Left cardiac atrium (tissue), 4 donors: ENCODE data around the gene TIRAP. TPM values are rescaled to one million over a fixed set of nuclear protein-coding genes. Genes with fewer than 3 reads are reported as not detected.
A peak's percentile ranks its signal among the peaks of the same experiment; 100 is the strongest.
"Not testable (repeated sequence)": the region's sequence is repeated elsewhere in the genome, so short reads cannot be mapped to it uniquely, and the experiment has no call there.

Experiments used
- ATAC-seq, 2 donors: fragments of 200-7000 bp; cut with Tn5 transposase; one replicate each; pipeline ENCODE4 v1.9.1; 2020; ENCODE audit warnings: mild to moderate bottlenecking in 2 of 2, moderate library complexity in 2 of 2
- DNase-seq: peaks from one replicate; pipeline ENCODE4 v3.0.0-alpha.2; 2020
- intact Hi-C, 2 donors: fragments of 100-400 bp; cut with DNase I; formaldehyde crosslinking; loops; one replicate each; pipeline versions ENCODE4 v1.14.1 to v1.15.1; 2022 to 2023
- long read RNA-seq: library from polyadenylated mRNA; unstranded; transcript quantifications from one replicate; pipeline ENCODE4 v2.0.0, GENCODE V29; 2021
- total RNA-seq, 2 donors: library from RNA; stranded (reverse); fragmentation: NEBNext Ultra II Directional; extraction: Animal tissue kit (Norgen Biotek cat#: 25700); gene quantifications; one replicate each; pipeline ENCODE4 v1.2.1, GENCODE V29; 2021
- donor health status: DM: no; HTN: yes; CAD: no.
- donor health status: DM: no; HTN: yes; CAD: no; lungs with severe emphysema.
- donor health status: DM: yes; HTN: yes; CAD: no.
- donor health status: Dilated cardiomyopathy.

TIRAP gene, protein sequence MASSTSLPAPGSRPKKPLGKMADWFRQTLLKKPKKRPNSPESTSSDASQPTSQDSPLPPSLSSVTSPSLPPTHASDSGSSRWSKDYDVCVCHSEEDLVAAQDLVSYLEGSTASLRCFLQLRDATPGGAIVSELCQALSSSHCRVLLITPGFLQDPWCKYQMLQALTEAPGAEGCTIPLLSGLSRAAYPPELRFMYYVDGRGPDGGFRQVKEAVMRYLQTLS
- total RNA-seq: 1 to 10 TPM; 7.6 to 8.7 TPM
- long read RNA-seq, partial matches to known transcripts: 1 of 4 reads
- long read RNA-seq, other reads (novel, unspliced or antisense): 0 of 4 reads

DNA sequence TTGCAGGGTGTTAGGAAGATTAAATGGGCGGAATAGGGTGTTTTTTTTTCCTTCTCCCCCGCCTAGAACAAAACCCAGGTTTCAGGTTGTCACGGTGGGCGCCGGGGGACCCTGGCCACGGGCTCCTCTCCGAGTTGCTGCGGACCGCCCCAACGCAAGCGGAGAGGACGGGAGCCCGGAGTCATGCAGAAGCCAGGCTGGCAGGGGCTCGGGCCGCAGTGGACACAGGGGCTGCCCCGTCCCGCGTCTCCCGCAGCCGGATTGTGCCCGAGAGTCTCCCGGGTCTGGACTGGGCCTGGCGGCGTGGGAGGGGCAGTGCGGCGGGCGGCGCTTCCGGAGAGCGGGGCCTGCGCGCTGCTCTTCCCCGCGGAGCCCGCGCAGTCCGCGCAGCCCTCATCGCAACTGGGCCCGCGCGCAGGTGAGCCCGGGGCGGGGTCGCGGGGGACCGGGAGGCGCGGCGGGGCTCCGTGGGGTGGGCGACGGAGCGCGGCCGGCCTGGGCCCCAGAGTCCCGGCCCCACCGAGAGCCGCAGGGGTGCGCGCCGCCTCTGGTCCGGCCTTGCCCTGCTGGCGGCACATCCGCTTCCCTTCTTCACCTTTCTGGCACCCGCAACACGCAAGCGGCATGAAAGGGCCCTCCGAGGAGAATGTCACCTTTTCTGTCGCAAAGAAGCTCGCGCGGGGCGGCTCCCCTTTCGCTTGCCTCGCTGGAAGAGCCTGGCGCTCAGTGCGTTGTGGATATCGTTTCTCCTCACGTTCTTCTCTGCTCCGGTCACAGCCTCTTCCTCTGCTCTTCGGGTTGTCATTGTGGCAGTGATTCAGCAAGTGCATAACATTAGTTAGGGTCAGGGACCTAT, at the start of gene TIRAP:
TIRAP (plus strand) TSS at position 358 of the 856 bp plus-strand sequence. CDS start 7,802 bp downstream, outside the sequence.
- peak; percentile 93 to 94 for ATAC-seq
- intact Hi-C loops: no loop called here
- peak; percentile 72 for DNase-seq

DNA sequence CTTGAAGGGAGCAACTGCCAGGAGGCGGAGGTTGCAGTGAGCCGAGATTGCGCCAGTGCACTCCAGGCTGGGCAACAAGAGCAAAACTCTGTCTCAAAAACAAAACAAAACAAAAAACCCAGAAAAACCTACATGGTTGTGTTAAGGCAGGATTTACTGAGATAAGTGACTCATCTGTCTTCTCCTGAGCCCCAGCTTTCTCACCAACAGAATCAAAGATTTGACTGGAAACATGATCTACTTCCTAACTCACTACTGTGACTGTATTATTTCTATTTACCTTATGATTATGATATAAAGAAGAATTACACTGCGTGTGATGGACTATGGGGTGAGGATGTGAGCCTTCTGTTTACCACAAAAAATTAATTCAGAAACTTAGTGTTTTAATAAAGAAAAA, 49.5 kb upstream of the TIRAP start:
- intact Hi-C loops: no loop called here
- ATAC-seq (no peak), DNase-seq (no peak)

DNA sequence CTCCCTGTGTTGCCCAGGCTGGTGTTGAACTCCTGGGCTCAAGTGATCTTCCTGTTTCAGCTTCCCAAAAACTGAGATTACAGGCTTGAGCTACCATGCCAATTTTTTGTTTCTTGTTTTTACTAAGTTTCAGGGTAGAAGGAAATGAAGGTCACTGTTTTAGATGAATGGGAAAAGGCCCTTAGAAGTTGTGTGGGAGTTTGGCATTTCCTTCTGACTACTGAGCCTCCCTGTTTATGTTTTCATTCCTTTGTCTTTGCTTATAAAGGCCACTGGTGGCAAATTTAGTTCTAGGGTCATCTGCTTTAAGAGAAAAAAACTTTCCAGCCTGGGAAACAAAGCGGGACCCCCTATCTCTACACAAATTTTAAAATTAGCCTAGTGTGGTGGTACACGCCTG, 36.3 kb upstream of the TIRAP start:
- no peak for DNase-seq
- intact Hi-C loops: no loop called here
- no peak for ATAC-seq

DNA sequence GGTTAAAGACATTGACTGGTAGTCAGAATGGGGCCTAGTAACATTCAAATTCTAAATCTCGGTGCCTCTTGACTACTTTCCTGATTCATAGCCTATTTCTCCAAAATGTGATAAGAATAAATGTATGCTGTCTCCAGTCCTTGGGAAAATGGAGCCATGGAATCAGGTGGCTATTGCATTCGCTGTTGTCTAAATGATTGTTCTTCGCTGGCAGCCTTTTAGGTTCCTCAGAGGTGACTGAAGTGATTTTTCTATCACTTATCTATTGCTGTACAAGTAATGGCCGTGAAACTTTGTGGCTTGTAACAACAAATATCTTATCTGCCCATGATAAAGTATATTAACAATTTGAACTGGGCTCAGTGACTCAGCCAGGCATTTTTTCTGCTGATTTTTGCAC, 29.6 kb upstream of the TIRAP start:
- intact Hi-C loops: no loop called here
- DNase-seq: no peak
- no peak for ATAC-seq

DNA sequence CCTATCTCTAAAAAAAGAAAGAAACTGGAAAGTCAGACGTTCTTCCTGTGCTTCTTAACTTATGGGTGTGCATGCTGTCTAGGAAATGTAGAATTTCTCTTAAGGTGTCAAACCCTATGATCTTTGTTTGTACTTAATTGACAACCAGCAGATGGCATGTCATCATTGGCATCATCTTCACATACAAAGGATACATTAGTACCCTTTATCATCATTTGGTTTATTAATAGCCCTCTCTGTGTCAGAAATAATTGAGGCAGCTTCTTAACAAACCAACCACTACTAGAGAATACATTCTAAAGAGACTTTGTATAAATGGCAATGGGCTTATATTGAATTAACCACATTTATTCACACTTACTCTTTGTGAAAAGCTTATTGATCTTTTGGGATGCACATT, 28.1 kb upstream of the TIRAP start:
- intact Hi-C loops: no loop called here
- DNase-seq: no peak
- no peak for ATAC-seq

DNA sequence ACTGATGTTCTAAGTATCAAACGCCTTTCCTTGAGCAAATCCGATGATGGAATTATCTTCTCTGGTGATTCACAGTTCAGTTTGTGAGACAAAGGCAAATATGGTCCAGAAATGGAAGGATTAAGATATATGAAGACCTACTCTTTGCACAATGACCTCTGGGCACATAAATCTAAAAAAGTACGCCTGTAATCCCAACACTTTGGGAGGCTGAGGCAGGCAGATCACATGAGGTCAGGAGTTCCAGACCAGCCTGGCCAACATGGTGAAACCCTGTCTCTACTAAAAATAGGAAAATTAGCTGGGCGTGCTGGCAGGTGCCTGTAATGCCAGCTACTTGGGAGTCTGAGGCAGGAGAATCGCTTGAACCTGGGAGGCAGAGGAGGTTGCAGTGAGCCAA, 27.4 kb upstream of the TIRAP start:
- ATAC-seq, DNase-seq, intact Hi-C loops: not testable (repeated sequence)

DNA sequence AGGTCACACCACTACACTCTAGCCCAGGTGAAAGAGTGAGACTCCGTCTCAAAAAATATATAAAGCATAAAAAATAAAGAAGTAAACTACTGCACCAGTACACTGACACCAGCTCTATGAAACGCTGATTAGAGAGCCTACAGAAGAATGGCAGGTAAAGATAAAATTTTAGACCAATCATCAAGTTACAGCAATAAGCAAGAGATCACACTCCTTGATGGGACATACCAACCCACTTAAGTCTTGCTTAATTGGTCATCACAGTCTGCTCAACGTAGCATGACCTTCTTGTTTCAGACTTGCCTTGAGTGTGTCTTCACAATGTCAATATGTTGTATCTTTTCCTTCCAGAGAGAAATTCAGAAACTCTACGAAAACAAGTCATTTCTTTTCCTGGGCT, 26.7 kb upstream of the TIRAP start:
- ATAC-seq (no peak), DNase-seq (no peak)
- intact Hi-C loops: no loop called here

DNA sequence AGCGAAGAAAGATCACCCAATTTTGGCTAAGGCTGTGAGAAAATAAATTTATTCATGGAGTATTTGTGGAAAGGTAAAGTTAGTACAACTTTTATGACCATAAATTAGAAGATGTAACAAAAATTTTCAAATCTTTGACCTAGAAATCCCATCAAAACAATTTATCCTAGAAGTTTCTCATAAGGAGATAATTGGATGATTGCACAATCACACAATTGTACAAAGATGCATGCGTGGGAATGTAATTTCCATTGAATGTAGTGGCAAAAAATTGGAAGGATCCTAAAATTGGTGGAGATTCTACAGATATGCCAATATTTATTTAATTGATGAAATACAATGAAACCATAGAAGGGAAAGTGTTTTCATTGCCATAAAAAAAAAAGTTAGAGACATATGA, 25.7 kb upstream of the TIRAP start:
- no peak for ATAC-seq
- intact Hi-C loops: no loop called here
- DNase-seq: no peak

DNA sequence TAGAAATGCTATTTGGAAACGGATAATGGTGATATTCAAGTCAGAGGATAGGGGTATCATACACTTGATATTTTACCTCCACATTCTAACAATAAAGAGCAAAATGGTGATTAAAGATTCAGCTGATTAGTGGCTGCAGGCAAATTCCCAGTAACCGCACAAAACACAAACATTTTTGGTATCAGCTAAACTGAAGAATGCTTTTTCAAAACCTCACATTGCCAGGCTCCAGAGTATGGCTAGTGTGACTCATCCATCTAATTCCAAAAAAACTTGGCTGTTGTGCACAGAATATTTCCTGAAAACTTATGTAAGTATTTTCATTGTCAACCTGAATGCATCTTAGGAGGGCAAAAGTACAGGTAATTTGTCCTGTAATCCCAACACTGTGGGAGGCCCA, 25.1 kb upstream of the TIRAP start:
- DNase-seq (no peak), ATAC-seq (peak in 1 of 2 donors; percentile 12)
- intact Hi-C loops: no loop called here

DNA sequence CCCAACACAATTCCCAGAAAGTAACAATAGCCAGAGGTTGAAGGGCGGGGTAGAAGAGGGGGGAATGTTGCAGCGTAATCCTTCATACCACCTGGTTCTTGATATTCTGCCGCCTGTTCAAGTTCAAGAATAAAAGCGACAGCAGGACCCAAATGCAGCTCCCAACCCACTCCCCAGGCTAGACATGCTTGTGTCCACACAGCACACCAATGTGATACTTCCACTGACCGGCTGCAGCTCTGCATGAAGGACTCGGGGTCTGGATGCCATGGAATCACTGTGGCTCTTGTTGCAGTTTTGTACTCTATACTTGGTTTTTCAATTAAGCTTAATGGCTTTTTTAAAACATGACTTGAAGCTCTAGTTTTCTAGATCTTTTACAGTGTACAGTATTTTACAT, 20.7 kb upstream of the TIRAP start:
- intact Hi-C loops: loop anchor here in 1 of 2 donors (10.0 kb wide), 1 partner anchor 47 kb away; the partner anchor contains the start of genes FAM118B and RPUSD4
- no peak for DNase-seq
- no peak for ATAC-seq

DNA sequence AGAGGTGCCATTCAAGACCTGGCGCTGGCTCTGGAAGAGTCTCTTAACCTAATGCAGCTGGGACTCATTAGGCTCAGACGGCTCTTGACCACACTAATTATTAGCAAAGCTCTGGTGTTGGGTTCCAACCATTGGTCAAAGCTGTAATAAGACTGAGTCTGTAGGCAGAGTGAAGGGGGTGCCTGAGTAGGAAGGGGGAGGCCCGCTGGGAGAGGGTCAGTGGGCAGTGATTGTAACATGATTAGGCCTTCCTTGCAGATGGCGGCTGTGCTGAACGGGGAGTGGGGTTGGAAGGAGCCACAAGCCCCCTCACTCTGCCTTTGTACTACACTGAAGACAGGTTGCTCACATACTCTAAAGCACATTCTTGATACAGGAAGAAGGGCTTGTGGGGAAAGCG, 19.4 kb upstream of the TIRAP start:
- intact Hi-C loops: loop anchor here in 1 of 2 donors (10.0 kb wide), 1 partner anchor 49 kb away; the partner anchor contains the start of genes FAM118B and RPUSD4
- no peak for DNase-seq
- ATAC-seq: no peak

DNA sequence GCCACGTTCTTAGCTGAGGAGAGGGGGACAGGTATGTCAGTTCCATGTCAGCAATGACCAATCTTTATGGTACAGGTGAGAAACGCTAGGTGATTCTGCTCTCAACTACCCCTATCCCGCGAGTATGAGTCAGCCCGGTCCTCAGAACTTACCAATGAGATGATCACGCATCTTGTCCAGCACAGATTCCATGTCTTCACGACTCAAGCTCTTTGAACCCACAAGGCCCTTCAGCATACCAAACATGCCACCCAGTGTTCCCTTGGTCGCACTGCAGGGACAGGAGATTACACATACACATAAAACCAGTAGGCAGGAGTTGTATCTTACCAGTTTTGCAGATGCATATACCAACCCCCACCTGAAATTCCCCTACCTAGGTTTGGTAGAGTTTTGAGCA, 17.1 kb upstream of the TIRAP start:
- no peak for ATAC-seq
- no peak for DNase-seq
- intact Hi-C loops: loop anchor here in 1 of 2 donors (10.0 kb wide), 1 partner anchor 51 kb away; the partner anchor contains the start of genes FAM118B and RPUSD4

DNA sequence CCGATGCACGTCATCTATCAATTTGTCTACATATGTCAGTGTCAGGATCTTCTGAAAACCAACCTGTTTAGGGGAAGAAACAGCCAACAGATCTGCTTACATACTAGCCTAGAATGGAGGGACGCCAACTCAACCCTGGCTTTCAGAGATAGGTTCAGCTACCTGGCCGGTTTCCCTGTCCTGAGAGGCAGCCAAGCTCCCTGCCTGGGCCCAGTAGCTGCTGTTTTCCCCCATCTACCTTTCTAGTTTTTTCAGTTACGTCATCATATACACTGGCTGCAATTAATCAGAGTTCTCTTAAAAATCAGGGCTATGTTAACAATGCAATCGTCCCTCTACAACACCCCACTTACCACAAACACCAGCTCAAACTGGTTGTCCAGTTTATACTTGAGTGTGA, 15.2 kb upstream of the TIRAP start:
- intact Hi-C loops: loop anchor here in 1 of 2 donors (10.0 kb wide), 1 partner anchor 53 kb away; the partner anchor contains the start of genes FAM118B and RPUSD4
- ATAC-seq (no peak), DNase-seq (no peak)

DNA sequence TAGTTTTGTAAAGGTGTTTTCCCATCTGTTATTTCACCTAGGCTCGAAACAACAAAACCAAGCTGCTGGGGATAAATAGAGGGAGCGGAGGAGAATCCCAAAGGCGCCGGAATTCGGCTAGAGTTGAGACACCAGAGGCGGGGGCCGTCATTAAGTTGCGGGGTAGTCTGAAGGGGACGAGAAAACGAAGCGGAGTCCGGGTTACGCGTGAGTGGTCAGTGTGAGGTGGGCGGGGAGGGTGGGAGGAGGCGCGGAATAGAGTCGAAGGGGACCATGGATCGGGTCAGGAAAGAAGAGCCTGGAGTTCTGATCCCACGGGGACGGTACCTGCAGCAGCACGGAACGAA, 14.6 kb upstream of the TIRAP start:
- ATAC-seq (peak; percentile 20 to 41), DNase-seq (peak; percentile 29)
- intact Hi-C loops: loop anchor here in 1 of 2 donors (10.0 kb wide), 1 partner anchor 54 kb away; the partner anchor contains the start of genes FAM118B and RPUSD4

DNA sequence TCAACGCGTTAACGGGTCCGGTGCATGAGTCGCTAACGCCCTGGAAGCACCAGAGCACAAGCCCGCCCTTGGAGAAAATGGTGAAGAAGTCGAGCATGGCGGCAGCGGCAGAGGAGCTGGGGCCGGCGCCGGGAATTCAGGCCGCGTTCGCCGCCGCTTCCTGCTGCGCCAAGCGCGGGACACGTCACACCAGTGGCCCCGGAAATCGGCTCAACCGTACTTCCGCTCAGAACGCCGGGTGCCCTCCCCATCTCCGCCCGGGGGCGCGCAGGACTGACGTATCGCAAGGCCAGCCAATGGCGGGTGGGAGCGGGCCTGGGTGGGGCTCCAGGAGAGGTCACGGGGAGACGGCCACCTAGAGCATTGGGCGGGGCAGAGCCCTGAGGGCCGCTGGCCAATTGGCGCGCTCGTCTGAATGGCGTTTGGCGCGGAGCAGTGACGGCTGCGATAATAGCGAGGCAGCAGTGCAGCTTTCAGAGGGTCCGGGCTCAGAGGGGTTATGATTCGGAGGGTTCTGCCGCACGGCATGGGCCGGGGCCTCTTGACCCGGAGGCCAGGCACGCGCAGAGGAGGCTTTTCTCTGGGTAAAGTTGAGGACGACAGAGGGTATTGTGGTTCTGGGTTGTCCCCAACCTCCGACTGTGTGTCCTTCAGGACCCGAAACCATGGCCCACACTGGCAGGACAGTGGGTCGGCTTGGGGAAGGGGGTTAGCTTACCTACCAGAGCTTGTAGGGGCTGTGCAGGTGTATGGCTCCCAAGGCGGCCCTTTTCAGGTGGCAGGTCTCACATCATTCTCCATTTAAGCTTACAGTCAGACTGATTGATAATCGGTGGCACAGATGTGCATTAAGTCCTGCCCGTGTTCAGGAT, 13.9 kb upstream of the TIRAP start, which contains the start of the genes FOXRED1 and SRPRA:
FOXRED1 (plus strand) TSS at position 447 of the 872 bp plus-strand sequence; CDS start at position 500, 53 bp downstream.
SRPRA (minus strand) TSS at position 188 of the 872 bp plus-strand sequence; CDS start at position 97, 91 bp downstream.
- intact Hi-C loops: loop anchor here in 1 of 2 donors (10.0 kb wide), 1 partner anchor 54 kb away; the partner anchor contains the start of genes FAM118B and RPUSD4
- DNase-seq (peak; percentile 100), ATAC-seq (peak; percentile 99 to 100)

DNA sequence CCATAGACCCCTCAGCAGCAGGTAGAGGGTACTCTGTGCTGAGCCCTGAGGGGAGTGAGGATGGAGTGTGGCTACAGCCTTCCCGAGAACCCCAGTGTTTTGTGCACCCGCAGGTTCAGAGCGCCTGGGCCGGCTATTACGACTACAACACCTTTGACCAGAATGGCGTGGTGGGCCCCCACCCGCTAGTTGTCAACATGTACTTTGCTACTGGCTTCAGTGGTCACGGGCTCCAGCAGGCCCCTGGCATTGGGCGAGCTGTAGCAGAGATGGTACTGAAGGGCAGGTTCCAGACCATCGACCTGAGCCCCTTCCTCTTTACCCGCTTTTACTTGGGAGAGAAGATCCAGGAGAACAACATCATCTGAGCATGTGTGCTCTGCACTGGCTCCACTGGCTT, 5.6 kb upstream of the TIRAP start:
- ATAC-seq (no peak), DNase-seq (no peak)
- intact Hi-C loops: no loop called here

DNA sequence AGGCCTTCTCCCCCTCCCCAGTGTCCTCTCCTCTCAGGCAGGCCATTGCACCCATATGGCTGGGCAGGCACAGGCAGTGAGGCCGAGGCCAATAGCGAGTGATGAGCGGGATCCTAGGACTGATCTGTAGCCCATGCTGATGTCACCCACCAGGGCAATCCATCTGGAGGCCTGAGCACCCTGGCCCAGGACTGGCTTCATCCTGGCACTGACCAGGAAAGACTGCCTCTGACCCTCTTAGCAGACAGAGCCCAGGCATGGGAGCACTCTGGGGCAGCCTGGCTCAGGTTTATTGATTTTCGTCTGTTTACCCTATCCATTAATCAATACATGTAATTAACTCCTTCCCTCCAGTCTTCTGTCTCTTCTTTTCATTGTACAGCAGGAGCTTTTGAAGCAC, 5.1 kb upstream of the TIRAP start:
- DNase-seq (no peak), ATAC-seq (no peak)
- intact Hi-C loops: no loop called here

DNA sequence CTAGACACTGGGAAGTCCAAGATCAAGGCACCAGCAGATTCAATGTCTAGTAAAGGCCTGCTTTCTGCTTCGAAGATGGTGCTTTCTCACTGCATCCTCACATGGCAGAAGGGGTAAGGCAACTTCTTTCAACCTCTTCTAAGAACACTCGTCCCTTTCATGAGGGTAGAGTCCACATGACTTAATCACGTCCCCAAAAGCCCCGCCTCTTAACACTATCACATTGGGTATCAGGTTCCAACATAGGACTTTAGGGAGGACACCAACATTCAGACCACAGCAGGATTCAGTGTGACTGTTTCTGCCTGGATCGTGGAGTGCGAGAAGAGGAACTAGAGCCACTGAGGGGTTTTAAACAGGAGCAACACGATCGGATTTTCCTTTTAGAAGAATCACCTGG, 3.7 kb upstream of the TIRAP start:
- intact Hi-C loops: no loop called here
- DNase-seq (no peak), ATAC-seq (no peak)

DNA sequence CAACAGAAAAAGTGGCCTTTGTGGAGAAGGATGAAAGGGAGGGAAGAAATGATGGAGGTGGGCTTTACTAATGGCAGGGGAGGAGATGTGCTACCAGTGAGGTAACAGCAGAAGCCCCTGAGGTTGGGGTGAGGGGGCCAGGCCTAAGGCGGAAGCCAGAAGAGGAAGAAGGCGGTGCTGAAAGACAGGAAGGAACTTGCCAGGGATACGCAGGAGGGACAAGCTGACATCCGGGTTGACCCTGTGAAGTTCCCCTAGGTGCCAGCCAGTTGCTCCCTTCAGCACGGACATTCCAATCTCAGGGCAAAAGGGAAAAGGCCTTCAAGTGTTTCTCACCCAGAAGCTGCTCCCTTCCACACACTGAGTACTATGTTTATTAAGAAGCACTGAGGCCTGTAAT, 2.3 kb upstream of the TIRAP start:
- ATAC-seq (no peak), DNase-seq (no peak)
- intact Hi-C loops: no loop called here
